Measurements from ENCODE around the gene LGALS7.

DNA sequence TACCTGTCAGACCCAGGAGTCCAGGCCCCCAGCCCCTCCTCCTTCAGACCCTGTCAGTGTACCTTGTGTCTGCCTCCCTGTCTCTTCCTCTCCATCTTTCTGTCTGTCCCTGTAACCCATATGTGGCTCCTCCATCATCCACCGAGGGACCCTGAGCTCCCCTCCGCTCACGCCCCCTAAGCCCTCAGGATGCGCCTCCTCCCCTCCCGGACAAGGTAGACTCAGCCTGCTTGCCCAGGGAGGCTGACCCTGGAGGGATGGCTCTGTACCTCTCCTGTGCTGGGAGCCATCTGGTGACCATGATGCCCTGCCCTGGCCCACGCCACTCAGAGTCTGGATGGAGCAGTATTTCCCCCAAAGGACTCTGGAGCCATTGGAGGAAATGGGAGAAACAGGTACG, 28.0 kb downstream of the LGALS7 start:
- no peak for TF ChIP-seq CTCF (IDR thresholded peaks at IDR 0.05)
- no peak for TF ChIP-seq POLR2AphosphoS5 (IDR thresholded peaks at IDR 0.05; ENCODE audit: low read depth, low read length)
